Brain microvascular endothelial cell (primary cell): ENCODE data around the gene GRB2.

ENCODE experiments used
- DNase-seq: peaks from one replicate; pipeline ENCODE4 v3.0.0-alpha.2; 2020
- H3K27ac ChIP-seq: fragments of 250-450 bp; sonication (Bioruptor Pico); 2 replicates; pipeline ENCODE4 v1.5.1; 2020; ENCODE audit warnings: mild to moderate bottlenecking, moderate library complexity
- H3K27me3 ChIP-seq: fragments of 250-450 bp; sonication (Bioruptor Pico); replicated peaks from 2 replicates; pipeline ENCODE4 v1.5.1; 2020; ENCODE audit warnings: mild to moderate bottlenecking
- H3K36me3 ChIP-seq: fragments of 250-450 bp; sonication (Bioruptor Pico); replicated peaks from 2 replicates; pipeline ENCODE4 v1.5.1; 2020; ENCODE audit warnings: mild to moderate bottlenecking
- H3K4me3 ChIP-seq: 2 replicates; pipeline ENCODE4 v1.5.1; 2011; ENCODE audit warnings: low read depth, mild to moderate bottlenecking, control low read depth, low read length, moderate library complexity
- in situ Hi-C: cut with HindIII; loops from 2 replicates; pipeline ENCODE4 v1.10.0; 2017; ENCODE audit warnings: low sequenced_read_pairs, low pct_ligation_motif_present
- TF ChIP-seq, protein P1 (sequence below): IDR thresholded peaks from 2 replicates; pipeline ENCODE4 v1.5.1; 2011; ENCODE audit warnings: low read depth, mild to moderate bottlenecking, moderate library complexity, low read length, control low read depth, inconsistent platforms; ENCODE audit errors: missing control alignments

The GRB2 gene

GRCh38 chr17:75400326-75400939 lies 5.0 kb downstream of the GRB2 start:
- in situ Hi-C loops = no loop called here

DNA sequence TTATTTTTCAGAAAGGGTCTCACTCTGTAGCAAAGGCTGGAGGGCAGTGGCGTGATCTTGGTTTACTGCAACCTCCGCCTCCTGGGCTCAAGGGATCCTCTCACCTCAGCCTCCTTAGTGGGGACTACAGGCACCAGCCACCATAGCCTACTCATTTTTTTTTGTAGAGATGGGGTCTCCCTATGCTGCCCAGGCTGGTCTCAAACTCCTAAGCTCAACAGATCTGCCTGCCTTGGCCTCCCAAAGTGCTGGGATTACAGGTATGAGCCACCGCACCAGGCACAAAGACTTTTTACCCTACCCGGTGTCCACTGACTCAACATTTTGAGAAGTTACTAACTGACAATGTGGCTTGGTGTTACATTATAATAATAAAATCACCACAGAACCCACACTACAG lies 7.2 kb downstream of the GRB2 start:
- DNase-seq = no peak
- TF ChIP-seq, protein P1, sequence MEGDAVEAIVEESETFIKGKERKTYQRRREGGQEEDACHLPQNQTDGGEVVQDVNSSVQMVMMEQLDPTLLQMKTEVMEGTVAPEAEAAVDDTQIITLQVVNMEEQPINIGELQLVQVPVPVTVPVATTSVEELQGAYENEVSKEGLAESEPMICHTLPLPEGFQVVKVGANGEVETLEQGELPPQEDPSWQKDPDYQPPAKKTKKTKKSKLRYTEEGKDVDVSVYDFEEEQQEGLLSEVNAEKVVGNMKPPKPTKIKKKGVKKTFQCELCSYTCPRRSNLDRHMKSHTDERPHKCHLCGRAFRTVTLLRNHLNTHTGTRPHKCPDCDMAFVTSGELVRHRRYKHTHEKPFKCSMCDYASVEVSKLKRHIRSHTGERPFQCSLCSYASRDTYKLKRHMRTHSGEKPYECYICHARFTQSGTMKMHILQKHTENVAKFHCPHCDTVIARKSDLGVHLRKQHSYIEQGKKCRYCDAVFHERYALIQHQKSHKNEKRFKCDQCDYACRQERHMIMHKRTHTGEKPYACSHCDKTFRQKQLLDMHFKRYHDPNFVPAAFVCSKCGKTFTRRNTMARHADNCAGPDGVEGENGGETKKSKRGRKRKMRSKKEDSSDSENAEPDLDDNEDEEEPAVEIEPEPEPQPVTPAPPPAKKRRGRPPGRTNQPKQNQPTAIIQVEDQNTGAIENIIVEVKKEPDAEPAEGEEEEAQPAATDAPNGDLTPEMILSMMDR = no peak
- no peaks in the 10 kb centered on the region for H3K36me3 ChIP-seq
- H3K4me3 ChIP-seq = no peak overlapping the region
- in situ Hi-C loops = no loop called here
- H3K27ac ChIP-seq = no peak overlapping the region
- no peaks in the 10 kb centered on the region for H3K27me3 ChIP-seq

More at GRCh38 chr17:75400326-75400939, 5.0 kb downstream of the GRB2 start:
- no peak overlapping the region for H3K27ac ChIP-seq
- H3K36me3 ChIP-seq = no peaks in the 10 kb centered on the region
- TF ChIP-seq, protein P1 = no peak
- H3K4me3 ChIP-seq = no peak overlapping the region
- no peak for DNase-seq
- no peaks in the 10 kb centered on the region for H3K27me3 ChIP-seq

DNA sequence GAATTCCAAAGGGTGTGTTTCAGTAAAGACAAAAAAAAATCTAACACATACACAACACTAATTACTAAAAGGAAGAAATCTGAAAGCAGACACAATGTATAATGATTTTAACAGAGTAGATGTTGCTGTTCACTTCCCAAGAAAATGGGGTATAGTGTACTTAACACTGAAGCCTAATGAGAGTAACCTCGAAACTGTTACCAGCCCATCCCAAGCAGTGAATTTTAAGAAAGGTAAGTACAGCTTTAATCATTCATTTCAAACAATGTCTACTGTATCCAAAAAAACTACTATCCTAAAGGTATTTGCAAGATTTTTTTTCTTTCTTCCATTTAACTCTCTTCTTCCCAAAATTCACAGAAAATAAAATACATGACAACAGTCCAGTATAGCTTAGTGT lies 8.3 kb downstream of the GRB2 start:
- no peak overlapping the region for H3K27ac ChIP-seq
- in situ Hi-C loops = no loop called here

GRCh38 chr17:75396796-75397195 lies 8.7 kb downstream of the GRB2 start:
- no peaks in the 10 kb centered on the region for H3K36me3 ChIP-seq
- no peak overlapping the region for H3K4me3 ChIP-seq
- TF ChIP-seq, protein P1 = no peak
- H3K27ac ChIP-seq = no peak overlapping the region
- H3K27me3 ChIP-seq = no peaks in the 10 kb centered on the region
- DNase-seq = no peak
- in situ Hi-C loops = no loop called here

More for the DNA sequence above, 8.3 kb downstream of the GRB2 start:
- TF ChIP-seq, protein P1 = no peak
- no peaks in the 10 kb centered on the region for H3K27me3 ChIP-seq
- H3K4me3 ChIP-seq = no peak overlapping the region
- H3K36me3 ChIP-seq = no peaks in the 10 kb centered on the region
- no peak for DNase-seq

GRCh38 chr17:75396025-75396424 lies 9.5 kb downstream of the GRB2 start:
- Histone ChIP-seq H3K27ac (no peak overlapping the region), H3K36me3 (no peaks in the 10 kb centered on the region), H3K4me3 (no peak overlapping the region), H3K27me3 (no peaks in the 10 kb centered on the region)
- no peak for DNase-seq
- TF ChIP-seq, protein P1 = no peak
- in situ Hi-C loops = no loop called here
